ENCODE data around the gene SPTBN4. TPM values are rescaled to one million over a fixed set of nuclear protein-coding genes. Genes with fewer than 3 reads are reported as not detected.

SPTBN4 gene
- total RNA-seq, 4 donors from 2014 or later: 0.18 to 6.6 (median 2.0) TPM

DNA sequence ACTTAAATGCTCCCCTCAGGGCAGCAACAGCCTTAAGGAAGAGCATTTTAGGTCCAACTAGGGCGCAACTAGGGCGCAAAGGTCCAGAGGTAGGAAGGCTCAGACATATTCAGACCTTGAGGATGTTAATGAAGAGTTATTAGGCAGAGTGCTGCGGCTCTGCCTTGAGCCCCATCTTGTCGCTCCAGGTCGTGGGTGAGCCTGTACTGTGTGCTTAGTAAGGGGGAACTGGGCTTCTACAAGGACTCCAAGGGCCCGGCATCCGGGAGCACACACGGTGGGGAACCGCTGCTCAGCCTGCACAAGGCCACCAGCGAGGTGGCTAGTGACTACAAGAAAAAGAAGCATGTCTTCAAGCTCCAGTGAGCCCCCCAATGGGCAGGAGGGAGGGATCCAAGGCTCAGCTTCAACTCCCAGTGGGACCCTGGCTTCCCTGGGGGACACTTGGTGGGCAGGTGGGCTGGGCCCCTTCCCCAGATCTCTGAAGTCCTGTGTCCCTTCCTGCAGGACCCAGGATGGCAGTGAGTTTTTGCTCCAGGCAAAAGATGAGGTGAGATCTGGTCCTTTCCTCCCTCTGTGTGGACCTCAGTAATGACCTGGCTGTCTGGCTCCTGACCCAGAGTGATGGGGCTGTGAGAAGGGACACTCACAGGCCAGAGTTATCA lies 105.2 kb downstream of the SPTBN4 start:
- H3K27ac ChIP-seq: peak overlapping the region in 1 of 4 donors; percentile 36

DNA sequence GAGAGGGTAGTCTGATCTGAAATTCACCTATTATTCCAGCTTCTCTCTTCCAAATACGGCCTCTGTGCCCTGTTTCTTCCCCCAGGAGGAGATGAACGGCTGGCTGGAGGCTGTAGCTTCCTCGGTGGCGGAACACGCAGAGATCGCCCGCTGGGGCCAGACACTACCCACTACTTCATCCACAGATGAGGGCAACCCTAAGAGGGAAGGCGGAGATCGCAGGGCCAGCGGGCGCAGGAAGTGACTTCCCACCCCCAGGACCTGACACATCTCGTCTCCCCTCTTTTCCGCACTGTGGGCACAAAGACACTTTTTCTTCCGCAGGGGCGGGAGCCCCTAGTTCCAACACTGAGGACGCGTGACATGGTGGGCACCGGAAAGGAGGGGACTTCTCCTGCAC lies 108.5 kb downstream of the SPTBN4 start:
- TF ChIP-seq POLR2A (IDR thresholded peaks at IDR 0.05): no peak
- TF ChIP-seq CTCF (IDR thresholded peaks at IDR 0.05): no peak
- DNase-seq: no peak
- H3K27ac ChIP-seq: no peak overlapping the region
- no peak overlapping the region for H3K4me3 ChIP-seq
- H3K9me3 ChIP-seq: no peaks in the 10 kb centered on the region
- peaks cover 0 to 9% (median 0%) of the 10 kb centered on the region in 4 donors for H3K4me1 ChIP-seq
- peaks cover 0 to 3% (median 0%) of the 10 kb centered on the region in 3 donors for H3K36me3 ChIP-seq
- no peaks in the 10 kb centered on the region for H3K27me3 ChIP-seq

More for the DNA sequence above, 105.2 kb downstream of the SPTBN4 start:
- TF ChIP-seq CTCF (IDR thresholded peaks at IDR 0.05) (no peak), POLR2A (IDR thresholded peaks at IDR 0.05) (no peak)
- H3K36me3 ChIP-seq: no peaks in the 10 kb centered on the region
- peaks cover 0 to 13% of the 10 kb centered on the region in 2 donors for H3K27me3 ChIP-seq
- peaks cover 0 to 16% (median 6%) of the 10 kb centered on the region in 4 donors for H3K4me1 ChIP-seq
- no peak for DNase-seq
- no peaks in the 10 kb centered on the region for H3K9me3 ChIP-seq
- no peak overlapping the region for H3K4me3 ChIP-seq

GRCh38 chr19:40576151-40576584 lies 109.4 kb downstream of the SPTBN4 start:
- Histone ChIP-seq H3K27ac (peak overlapping the region in 3 of 4 donors; percentile 65 to 87 (median 84)), H3K9me3 (no peaks in the 10 kb centered on the region), H3K36me3 (peaks cover 0 to 11% (median 0%) of the 10 kb centered on the region in 3 donors), H3K27me3 (no peaks in the 10 kb centered on the region), H3K4me1 (peaks cover 0 to 9% (median 0%) of the 10 kb centered on the region in 4 donors), H3K4me3 (peak overlapping the region; percentile 63 to 98 (median 74))
- TF ChIP-seq CTCF (IDR thresholded peaks at IDR 0.05): no peak
- DNase-seq: no peak

DNA sequence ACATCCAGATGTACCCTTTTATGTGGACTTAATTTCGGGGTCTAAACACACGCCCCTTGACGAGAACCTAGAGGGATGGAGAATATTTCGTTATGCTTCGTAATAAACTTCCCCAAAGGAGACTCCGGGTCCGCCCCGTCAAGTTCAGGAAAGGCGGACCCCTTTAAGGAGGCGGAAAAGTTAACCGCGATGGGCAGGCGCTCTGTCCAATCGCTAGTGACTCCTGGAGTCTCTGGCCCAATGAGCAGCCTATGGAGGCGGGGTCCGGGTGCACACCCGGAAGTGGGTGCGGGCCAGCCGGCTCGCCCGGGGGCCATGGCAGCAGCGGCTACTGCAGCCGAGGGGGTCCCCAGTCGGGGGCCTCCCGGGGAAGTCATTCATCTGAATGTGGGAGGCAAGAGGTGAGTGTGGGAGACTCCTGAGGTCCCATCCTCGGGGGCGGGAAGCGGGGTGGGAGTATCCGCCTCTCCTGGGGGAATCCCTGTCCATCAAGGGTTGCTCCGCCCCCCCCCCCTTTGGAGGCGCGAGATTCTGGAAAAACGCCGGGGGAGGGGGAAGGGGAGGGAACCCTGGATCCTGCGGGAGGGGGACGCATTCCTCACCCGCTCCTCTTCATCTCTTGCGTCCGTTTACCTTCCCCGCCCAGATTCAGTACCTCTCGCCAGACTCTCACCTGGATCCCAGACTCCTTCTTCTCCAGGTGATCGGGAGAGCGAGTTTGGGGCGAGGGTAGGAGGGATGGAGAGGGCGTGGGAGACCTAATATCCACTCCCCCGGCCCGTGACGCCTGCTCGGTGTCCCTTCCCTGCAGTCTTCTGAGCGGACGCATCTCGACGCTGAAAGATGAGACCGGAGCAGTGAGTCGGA lies 110.0 kb downstream of the SPTBN4 start, which contains the start of gene SHKBP1:
Gene SHKBP1 (plus strand): TSS at position 289 of the 867 bp plus-strand sequence. CDS start 27 bp downstream, at position 316.
- TF ChIP-seq CTCF (IDR thresholded peaks at IDR 0.05): no peak
- peak; percentile 61 to 67 for TF ChIP-seq POLR2A (IDR thresholded peaks at IDR 0.05)
- peak within 1 kb of the TSS; percentile 65 to 87 (median 74) for H3K27ac ChIP-seq
- H3K4me3 ChIP-seq: peak within 1 kb of the TSS; percentile 63 to 98 (median 74)

DNA sequence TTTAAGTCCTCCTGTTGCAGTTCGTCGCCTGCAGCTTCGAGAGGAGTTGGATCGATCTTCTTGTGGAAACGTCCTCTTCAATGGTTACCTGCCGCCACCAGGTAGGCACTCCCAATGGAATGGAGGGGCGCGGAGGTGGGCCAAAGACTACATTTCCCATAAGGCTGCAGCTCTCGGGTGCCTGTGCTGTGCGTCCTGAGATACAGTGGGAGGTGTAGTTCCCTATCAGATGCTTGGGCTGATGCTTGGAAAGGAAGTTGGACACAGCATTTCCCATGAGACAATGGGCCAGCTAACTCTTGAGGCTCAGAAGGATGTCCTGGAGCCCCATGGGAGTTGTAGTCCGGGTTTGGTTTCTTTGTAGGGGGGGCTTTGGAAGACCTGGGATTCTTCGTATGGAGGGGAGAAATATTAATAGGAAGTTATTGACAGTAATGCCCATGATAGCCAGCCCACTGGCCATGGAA lies 111.7 kb downstream of the SPTBN4 start:
- H3K9me3 ChIP-seq: no peaks in the 10 kb centered on the region
- H3K36me3 ChIP-seq: peaks cover 0 to 33% (median 0%) of the 10 kb centered on the region in 3 donors
- TF ChIP-seq POLR2A (IDR thresholded peaks at IDR 0.05): no peak
- TF ChIP-seq CTCF (IDR thresholded peaks at IDR 0.05): no peak
- H3K4me1 ChIP-seq: peaks cover 0 to 9% (median 0%) of the 10 kb centered on the region in 4 donors
- H3K27ac ChIP-seq: no peak overlapping the region
- no peak for DNase-seq
- no peaks in the 10 kb centered on the region for H3K27me3 ChIP-seq
- no peak overlapping the region for H3K4me3 ChIP-seq

More for the DNA sequence above, 110.0 kb downstream of the SPTBN4 start, which contains the start of gene SHKBP1:
- no peaks in the 10 kb centered on the region for H3K27me3 ChIP-seq
- peak; percentile 93 to 98 (median 95) for DNase-seq
- H3K9me3 ChIP-seq: no peaks in the 10 kb centered on the region
- peaks cover 0 to 9% (median 0%) of the 10 kb centered on the region in 4 donors for H3K4me1 ChIP-seq
- peaks cover 0 to 17% (median 0%) of the 10 kb centered on the region in 3 donors for H3K36me3 ChIP-seq

All from Peyer's patch (tissue), 4 donors.